Measurements from ENCODE around the gene CGB5. TPM values are rescaled to one million over a fixed set of nuclear protein-coding genes. Genes with fewer than 3 reads are reported as not detected.
A peak's percentile ranks its signal among the peaks of the same experiment; 100 is the strongest.

CGB5 gene
- total RNA-seq, 4 donors from 2014 or later, result not detected

GRCh38 chr19:49058562-49058961 lies 14.9 kb downstream of the CGB5 start:
- Histone ChIP-seq H3K9me3 (no peaks in the 10 kb centered on the region), H3K27ac (no peak overlapping the region), H3K27me3 (no peaks in the 10 kb centered on the region), H3K36me3 (no peaks in the 10 kb centered on the region), H3K4me3 (no peak overlapping the region), H3K4me1 (peaks cover 6 to 23% of the 10 kb centered on the region in 2 donors)
- in situ Hi-C loops (cut with MboI; ENCODE audit: low sequenced_read_pairs in 4 of 4), result no loop called here
- intact Hi-C loops (cut with DNase I; ENCODE audit: low total_unique reads), result no loop called here
- TF ChIP-seq POLR2A (IDR thresholded peaks at IDR 0.05) (no peak), CTCF (IDR thresholded peaks at IDR 0.05 in 4 of 5, conservative IDR thresholded peaks at IDR 0.05 in 1 of 5) (no peak)
- DNase-seq (peak in 1 of 2 donors; percentile 55), ATAC-seq (peak in 1 of 2 donors; percentile 12)

GRCh38 chr19:49059053-49059452 lies 15.4 kb downstream of the CGB5 start:
- Histone ChIP-seq H3K36me3 (no peaks in the 10 kb centered on the region), H3K27ac (no peak overlapping the region), H3K4me3 (no peak overlapping the region), H3K9me3 (no peaks in the 10 kb centered on the region), H3K27me3 (no peaks in the 10 kb centered on the region), H3K4me1 (peaks cover 6 to 23% of the 10 kb centered on the region in 2 donors)
- ATAC-seq (no peak), DNase-seq (no peak)
- intact Hi-C loops (cut with DNase I; ENCODE audit: low total_unique reads) (no loop called here), in situ Hi-C loops (cut with MboI; ENCODE audit: low sequenced_read_pairs in 4 of 4) (no loop called here)
- no peak for TF ChIP-seq CTCF (IDR thresholded peaks at IDR 0.05 in 4 of 5, conservative IDR thresholded peaks at IDR 0.05 in 1 of 5)
- no peak for TF ChIP-seq POLR2A (IDR thresholded peaks at IDR 0.05)

- Histone ChIP-seq H3K27me3 (peaks cover 0 to under 1% (median 0%) of the 10 kb centered on the region in 3 donors), H3K9me3 (no peaks in the 10 kb centered on the region), H3K4me3 (no peak overlapping the region), H3K36me3 (no peaks in the 10 kb centered on the region), H3K4me1 (peaks cover 13 to 35% of the 10 kb centered on the region in 2 donors), H3K27ac (no peak overlapping the region)
- in situ Hi-C loops (cut with MboI; ENCODE audit: low sequenced_read_pairs in 4 of 4) (no loop called here), intact Hi-C loops (cut with DNase I; ENCODE audit: low total_unique reads) (no loop called here)
- no peak for ATAC-seq
- DNase-seq, result no peak
- TF ChIP-seq CTCF (IDR thresholded peaks at IDR 0.05 in 4 of 5, conservative IDR thresholded peaks at IDR 0.05 in 1 of 5) (no peak), POLR2A (IDR thresholded peaks at IDR 0.05) (no peak)
Measured at GRCh38 chr19:49061000-49061399, 17.4 kb downstream of the CGB5 start.

- intact Hi-C loops (cut with DNase I; ENCODE audit: low total_unique reads), result no loop called here
- ATAC-seq (no peak), DNase-seq (no peak)
- peaks cover 0 to 2% (median 0%) of the 10 kb centered on the region in 3 donors for H3K27me3 ChIP-seq
- in situ Hi-C loops (cut with MboI; ENCODE audit: low sequenced_read_pairs in 4 of 4), result no loop called here
- no peak overlapping the region for H3K4me3 ChIP-seq
- no peaks in the 10 kb centered on the region for H3K36me3 ChIP-seq
- peaks cover 17 to 37% of the 10 kb centered on the region in 2 donors for H3K4me1 ChIP-seq
- no peaks in the 10 kb centered on the region for H3K9me3 ChIP-seq
- no peak for TF ChIP-seq CTCF (IDR thresholded peaks at IDR 0.05 in 4 of 5, conservative IDR thresholded peaks at IDR 0.05 in 1 of 5)
- TF ChIP-seq POLR2A (IDR thresholded peaks at IDR 0.05), result no peak
- no peak overlapping the region for H3K27ac ChIP-seq
Measured at GRCh38 chr19:49061445-49061844, 17.8 kb downstream of the CGB5 start.

GRCh38 chr19:49064029-49064629 lies 20.5 kb downstream of the CGB5 start:
- intact Hi-C loops (cut with DNase I; ENCODE audit: low total_unique reads) (no loop called here), in situ Hi-C loops (cut with MboI; ENCODE audit: low sequenced_read_pairs in 4 of 4) (no loop called here)
- no peak overlapping the region for H3K4me3 ChIP-seq
- H3K27ac ChIP-seq, result peak overlapping the region; percentile 83 to 95 (median 90)
- TF ChIP-seq POLR2A (IDR thresholded peaks at IDR 0.05), result no peak
- H3K36me3 ChIP-seq, result no peaks in the 10 kb centered on the region
- no peaks in the 10 kb centered on the region for H3K9me3 ChIP-seq
- peaks cover 0 to 2% (median 0%) of the 10 kb centered on the region in 3 donors for H3K27me3 ChIP-seq
- ATAC-seq (no peak), DNase-seq (no peak)
- H3K4me1 ChIP-seq, result peaks cover 25 to 38% of the 10 kb centered on the region in 2 donors
